Umbilical cord (tissue), 2 donors: ENCODE measurements around the gene ZNF397. TPM values are rescaled to one million over a fixed set of nuclear protein-coding genes. Genes with fewer than 3 reads are reported as not detected.

Source experiments
- DNase-seq: peaks from one replicate; pipeline ENCODE4 v3.0.0-alpha.2; 2015; ENCODE audit warnings: low spot score
- total RNA-seq: library from RNA; depleted of rRNA; stranded (reverse); fragments of >200 nt; gene quantifications from one replicate; pipeline ENCODE4 v1.2.3, GENCODE V29; 2014; ENCODE audit warnings: low replicate concordance; ENCODE audit not compliant: insufficient read depth

The ZNF397 gene
- total RNA-seq, 1 donor from 2014 or later: 20.7 TPM

- peak; percentile 98 for DNase-seq
These were observed 49.4 kb downstream of the ZNF397 start, which contains the start of gene ZSCAN30 for GRCh38 chr18:35290094-35290735. ZSCAN30 (minus strand) TSS chr18:35290229; CDS start chr18:35264352, 25,877 bp downstream.

DNA sequence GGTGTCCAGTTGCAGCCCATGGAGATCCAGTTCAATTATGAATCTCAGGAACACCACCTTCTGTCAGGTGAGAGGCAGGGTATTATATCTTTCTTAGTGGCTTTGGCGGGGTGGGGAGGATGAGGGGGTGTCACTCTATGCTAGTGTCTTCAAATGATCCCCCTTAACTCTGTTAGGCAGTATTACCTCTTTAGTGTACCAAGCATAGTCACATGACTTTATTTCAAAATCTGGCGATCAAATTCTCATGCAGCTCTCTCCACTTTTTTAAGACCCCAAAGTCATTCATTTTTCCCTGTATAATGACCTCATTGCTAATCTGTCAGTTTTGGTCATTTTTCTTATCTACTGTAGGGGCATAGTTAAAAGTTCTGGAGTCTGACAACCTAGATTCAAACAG, 50.3 kb downstream of the ZNF397 start:
- no peak for DNase-seq

DNA sequence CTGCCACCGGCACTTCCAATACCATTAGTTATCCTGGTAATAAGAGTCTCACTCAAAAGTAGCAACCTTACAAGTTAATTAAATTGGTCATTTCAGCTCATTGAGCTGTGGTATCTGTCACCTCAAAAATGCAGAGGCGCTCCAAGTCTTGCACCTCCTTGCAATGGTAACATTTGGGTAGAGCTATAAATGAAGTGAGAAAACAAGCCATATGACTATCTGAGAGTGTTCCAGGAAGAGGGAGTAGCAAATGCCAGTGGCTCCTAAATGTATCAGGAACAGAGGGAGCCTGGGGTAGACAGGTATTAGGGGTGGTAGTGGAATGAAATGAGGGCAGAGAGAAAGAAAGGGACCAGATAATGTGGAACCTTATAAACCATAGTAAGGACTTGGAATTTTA, 55.2 kb downstream of the ZNF397 start:
- DNase-seq: no peak

DNA sequence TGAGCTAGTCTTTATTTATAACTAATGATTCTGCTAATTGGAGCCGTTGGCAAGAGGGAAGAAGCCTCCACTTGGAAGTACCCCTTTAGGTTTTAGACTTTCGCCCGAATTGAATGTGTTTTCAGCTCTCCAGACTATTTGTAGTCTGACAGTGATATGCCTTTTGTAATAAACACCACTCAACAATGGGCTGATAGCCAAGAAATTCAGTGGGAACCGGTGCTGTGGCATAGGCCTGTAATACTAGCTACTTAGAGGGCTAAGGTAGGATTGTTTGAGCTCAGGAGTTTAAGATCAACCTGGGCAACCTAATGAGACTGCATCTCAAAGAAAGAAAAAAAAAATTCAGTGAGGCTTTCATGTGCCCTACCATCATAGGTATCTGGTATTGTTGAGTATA, 62.8 kb downstream of the ZNF397 start:
- no peak for DNase-seq

GRCh38 chr18:35306588-35307250, 65.9 kb downstream of the ZNF397 start:
- no peak for DNase-seq

Other genes starting within 250 kb of the ZNF397 start
- 52.2 TPM for gene MAPRE2, start 199.6 kb upstream of the ZNF397 start, total RNA-seq
- 30.8 TPM for gene ZSCAN30, start 49.2 kb downstream of the ZNF397 start, total RNA-seq
- 58.5 TPM for gene ZNF24, start 103.4 kb downstream of the ZNF397 start, total RNA-seq
- 13.2 TPM for gene ZNF396, start 136.3 kb downstream of the ZNF397 start, total RNA-seq